LNCaP clone FGC (cell line): Measurements from ENCODE around the gene SLC2A13.

Experiments
- DNase-seq: peaks from one replicate; pipeline ENCODE4 v3.0.0-alpha.2; 2011; ENCODE audit warnings: low read depth
- H3K4me3 ChIP-seq: 2 replicates; pipeline ENCODE4 v1.5.1; 2011; ENCODE audit warnings: mild to moderate bottlenecking, low read depth, low read length, control low read depth
- CTCF ChIP-seq: IDR thresholded peaks from 2 replicates; pipeline ENCODE4 v1.5.1; 2012; ENCODE audit warnings: mild to moderate bottlenecking; ENCODE audit not compliant: control insufficient read depth, insufficient read depth; ENCODE audit errors: extremely low read depth

Gene SLC2A13

GRCh38 chr12:40106202-40106533, 287 bp upstream of the SLC2A13 start:
- TF ChIP-seq CTCF, result no peak
- no peak overlapping the region for H3K4me3 ChIP-seq
- no peak for DNase-seq

- H3K4me3 ChIP-seq, result peak overlapping the region; percentile 54
Measured at GRCh38 chr12:40105265-40105514, 691 bp downstream of the SLC2A13 start.

GRCh38 chr12:40104461-40105264, 1.2 kb downstream of the SLC2A13 start:
- H3K4me3 ChIP-seq, result peak overlapping the region; percentile 54
- no peak for TF ChIP-seq CTCF
- no peak for DNase-seq

More at GRCh38 chr12:40105265-40105514, 691 bp downstream of the SLC2A13 start:
- TF ChIP-seq CTCF, result no peak
- DNase-seq, result no peak

GRCh38 chr12:40103043-40103442, 2.8 kb downstream of the SLC2A13 start:
- TF ChIP-seq CTCF, result no peak
- no peak for DNase-seq
- H3K4me3 ChIP-seq, result no peak overlapping the region

GRCh38 chr12:40101747-40102146, 4.1 kb downstream of the SLC2A13 start:
- no peak for DNase-seq
- TF ChIP-seq CTCF, result no peak
- H3K4me3 ChIP-seq, result no peak overlapping the region

- H3K4me3 ChIP-seq, result no peak overlapping the region
- TF ChIP-seq CTCF, result no peak
- peak; percentile 64 for DNase-seq
Measured at GRCh38 chr12:40099423-40099853, 6.4 kb downstream of the SLC2A13 start.
